GM21390 (cell line): ENCODE results near the gene EXD2.

Experiments
- ATAC-seq: cut with Tn5 transposase; IDR thresholded peaks from one replicate; pipeline ENCODE4 v1.9.1; 2021; ENCODE audit not compliant: unreplicated experiment

The EXD2 gene

DNA sequence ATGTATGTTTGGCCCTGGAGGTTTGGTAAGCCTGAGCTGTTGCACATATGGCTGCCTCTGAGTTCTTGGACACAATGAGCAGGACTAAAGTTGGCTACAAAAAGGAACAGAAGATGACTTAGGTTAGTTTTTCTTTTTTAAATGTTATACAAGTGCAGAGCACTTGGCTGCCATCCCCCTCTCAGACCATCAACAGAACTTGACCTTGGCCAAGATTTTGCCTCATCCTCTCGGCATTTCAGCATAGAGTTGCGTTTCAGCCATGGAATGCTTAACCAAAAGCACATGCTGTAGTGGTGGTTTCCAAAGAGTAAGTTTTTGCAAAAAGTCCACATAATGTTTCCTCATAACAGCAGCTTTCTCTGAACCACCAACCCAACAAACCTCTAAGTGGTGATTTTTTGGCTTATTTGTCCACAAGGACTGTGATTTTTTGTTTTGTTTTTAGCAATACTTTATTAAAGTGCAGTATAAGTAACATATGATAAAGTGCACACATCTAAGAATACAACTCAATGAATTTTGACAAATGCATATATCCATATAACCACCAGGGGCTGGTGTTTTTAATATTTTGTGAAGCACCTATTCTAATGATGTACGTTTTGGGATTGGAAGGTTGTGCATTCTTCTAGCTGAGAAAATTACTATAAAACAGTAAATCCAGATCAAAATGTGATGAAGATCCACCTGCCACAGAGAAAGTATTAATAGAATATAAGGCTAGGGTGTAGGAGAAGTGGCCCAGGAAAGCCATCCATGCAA, 56.6 kb downstream of the EXD2 start:
- no peak for ATAC-seq

DNA sequence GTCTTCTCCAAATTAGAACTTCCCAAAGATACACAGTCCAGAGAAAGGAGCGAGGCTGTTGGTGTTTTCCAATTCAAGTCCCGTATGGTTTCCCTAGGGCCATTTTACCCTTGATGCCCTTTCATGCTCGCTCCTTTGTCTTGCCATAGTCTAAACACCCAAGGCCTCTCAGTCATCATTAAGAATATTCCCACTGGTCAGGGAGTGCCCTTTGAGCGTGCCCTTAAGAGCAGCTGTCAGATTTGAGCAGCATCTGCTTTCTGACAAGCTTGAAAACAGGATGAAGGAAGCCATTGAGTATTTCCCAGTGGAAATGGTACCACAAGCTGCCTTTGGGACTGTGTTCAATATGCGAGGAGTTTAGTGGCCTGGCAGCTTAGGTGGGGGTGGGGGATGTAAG, 58.3 kb downstream of the EXD2 start:
- no peak for ATAC-seq

DNA sequence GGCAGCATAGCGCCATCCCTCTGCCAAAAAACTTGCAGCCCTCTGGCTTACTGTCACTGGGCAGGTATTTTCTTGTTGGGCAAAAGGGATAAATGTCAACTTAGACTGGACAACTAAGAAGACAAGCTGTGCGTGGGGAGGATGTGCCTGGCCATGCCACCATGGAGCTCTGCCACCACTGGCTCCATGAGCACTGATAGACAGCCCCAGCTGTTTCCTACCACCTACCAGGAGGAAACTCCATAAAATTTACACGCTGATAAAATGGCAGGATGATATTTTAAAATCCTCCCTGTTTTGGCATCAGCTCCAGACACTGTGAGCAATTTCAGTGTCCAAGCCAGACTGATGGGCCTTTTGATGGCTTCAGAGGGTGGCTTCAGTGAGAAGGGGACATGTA, 61.6 kb downstream of the EXD2 start:
- no peak for ATAC-seq

DNA sequence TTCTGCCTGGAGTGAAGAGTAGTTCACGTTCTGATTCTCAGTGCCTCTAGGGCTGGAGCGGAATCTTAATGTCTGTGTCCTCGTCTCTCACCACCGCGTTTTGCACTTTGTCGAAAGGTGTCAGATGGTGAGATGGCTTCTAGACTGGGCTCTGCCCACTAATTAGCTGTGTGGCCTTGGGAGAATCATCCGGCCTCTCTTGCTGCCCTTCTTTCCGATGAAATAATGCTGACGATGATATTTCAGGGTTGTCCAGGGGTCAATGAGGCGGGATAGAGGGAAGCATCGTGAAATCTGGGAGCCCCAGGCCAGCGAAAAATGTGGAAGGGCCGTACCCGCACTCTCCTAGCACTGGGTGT, 67.8 kb downstream of the EXD2 start:
- no peak for ATAC-seq

DNA sequence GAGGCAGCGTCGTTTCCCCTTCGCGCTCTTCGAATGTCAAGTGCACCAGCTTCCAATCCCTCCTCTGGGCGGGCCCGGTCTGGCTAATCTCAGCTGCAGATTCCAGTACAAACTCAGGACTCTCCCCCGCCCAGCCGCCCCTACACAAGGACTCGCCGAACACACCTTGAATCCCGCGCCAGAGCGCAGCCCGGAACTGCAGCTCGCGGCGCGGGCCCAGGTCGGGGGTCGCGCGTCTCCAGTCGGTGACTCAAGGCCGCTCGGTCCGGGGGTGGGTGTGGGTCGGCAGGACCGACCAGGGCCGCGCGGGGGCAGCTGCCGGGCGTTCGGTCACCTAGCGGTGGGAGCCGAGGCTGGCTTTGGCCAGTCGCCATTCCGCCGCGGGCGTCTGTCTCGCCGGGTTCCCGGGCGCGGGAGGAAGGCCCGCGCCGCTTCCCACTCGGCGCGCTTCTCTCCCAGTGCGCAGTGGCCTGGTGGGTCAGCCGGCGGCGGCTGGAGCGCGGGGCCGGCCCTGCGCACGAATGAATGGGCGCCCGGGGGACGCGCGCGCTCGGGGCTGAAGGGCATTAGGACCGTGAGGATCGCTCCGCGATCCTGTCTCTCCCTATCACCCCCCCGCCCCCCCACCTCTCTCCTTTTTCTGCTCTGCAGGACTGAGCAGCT, 68.4 kb downstream of the EXD2 start, which contains the start of gene GALNT16:
GALNT16 (plus strand) TSS at position 632 of the 663 bp plus-strand sequence. CDS start 133 bp downstream, outside the sequence.
- ATAC-seq = no peak

DNA sequence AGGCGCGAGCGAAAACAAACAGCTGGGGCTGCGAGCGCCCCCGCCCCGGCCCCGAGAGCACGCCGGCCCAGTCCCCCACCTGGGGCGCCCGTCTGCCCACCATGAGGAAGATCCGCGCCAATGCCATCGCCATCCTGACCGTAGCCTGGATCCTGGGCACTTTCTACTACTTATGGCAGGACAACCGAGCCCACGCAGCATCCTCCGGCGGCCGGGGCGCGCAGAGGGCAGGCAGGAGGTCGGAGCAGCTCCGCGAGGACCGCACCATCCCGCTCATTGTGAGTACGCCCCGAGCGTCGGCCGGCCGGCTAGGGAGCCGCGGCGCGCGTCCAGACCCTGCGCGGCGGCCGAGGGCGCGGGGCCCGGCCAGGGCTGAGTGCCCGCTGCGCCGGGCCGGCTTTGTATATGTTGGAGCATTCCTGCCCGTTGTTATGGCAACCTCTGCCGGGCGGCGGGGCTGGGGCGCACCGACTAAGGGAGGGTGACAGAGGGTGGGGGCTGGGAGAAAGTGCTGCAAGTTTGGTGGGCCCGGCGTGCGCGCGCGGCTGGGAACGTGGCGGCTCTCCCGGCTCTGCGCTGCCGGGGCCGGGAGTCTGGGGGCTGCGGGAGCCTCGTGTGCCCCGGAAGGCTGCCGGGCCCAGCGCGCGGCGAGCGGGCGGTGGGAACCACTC, 69.0 kb downstream of the EXD2 start:
- no peak for ATAC-seq

DNA sequence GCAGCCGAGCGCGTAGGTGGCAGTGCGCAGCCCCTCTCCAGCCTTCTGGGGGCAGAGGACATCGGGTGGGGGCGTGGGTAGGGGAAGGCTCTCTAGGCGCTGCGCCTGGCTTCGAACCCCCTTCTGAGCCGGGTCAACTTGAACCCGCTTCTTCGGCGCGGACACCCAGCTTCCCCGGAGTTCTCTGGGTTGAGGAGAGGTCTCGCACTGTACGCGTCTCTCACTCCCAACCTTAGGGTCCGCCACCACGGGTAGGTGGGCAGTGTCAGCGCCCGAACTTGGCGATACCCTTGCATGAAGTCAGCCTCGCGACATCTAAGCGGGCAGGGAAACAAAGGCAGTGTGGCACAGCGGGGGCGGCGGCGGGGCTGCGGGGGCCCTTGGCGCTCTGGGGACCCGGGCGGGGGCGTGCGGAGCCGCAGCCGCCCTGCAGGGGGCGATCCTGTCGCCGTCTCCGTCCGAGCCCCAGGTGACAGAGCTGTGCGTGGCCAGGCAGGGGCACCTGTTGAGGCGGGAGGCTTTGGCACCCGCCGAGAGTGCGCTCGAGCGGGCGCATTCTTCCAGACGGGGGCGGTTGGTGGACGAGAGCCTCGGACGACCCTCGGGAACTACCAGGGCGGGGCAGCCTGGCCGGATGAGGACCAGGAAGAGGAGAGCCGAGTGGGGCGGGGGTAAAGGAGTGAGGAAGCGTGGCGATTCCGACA, 69.7 kb downstream of the EXD2 start:
- no peak for ATAC-seq

DNA sequence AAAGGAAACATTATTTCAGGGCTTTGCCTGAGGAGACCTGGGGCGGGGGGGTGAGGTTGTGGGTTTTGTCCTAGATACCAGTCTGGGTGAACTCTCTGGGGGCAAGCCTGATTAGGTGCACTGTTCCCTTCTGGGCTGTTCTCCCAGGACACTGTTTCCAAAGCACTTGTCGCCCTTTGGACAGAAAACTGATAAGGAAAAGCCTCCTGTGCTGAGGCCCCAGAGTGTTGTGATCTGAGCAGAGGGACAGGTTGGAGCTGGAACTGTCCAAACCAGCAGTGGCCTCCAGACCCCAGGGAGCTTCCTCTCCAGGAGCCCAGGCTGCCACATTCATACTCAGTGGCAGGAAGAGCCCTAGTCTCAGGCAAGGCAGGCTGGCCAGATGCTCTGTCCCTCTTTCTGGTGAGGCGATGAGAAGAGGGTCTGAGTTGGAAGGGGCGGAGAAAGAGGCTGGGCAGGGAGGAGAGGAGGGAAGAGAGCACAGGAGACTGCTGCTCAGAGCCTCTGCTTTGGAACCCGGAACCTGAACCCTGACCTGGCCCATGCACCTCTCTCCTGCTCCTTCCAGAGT, 70.5 kb downstream of the EXD2 start:
- no peak for ATAC-seq

DNA sequence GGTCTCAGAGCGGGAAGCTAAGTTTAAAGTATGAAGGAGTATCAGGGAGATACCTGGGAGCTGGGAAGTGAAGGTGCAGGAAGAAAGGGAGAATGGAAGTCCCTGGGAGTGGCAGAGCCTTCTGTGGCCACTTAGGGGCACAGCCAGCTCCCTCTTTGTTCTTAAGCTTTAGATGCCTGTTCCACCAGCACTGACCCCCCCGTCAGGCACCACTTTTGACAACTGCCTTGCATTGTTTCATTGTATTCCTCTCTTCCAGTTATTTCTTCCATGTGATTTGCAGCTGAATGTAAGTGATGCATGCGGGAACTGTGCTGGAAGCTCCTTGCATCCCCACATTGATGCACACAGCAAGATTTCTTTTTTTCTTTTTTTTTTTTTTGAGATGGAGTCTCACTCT, 71.2 kb downstream of the EXD2 start:
- no peak for ATAC-seq

DNA sequence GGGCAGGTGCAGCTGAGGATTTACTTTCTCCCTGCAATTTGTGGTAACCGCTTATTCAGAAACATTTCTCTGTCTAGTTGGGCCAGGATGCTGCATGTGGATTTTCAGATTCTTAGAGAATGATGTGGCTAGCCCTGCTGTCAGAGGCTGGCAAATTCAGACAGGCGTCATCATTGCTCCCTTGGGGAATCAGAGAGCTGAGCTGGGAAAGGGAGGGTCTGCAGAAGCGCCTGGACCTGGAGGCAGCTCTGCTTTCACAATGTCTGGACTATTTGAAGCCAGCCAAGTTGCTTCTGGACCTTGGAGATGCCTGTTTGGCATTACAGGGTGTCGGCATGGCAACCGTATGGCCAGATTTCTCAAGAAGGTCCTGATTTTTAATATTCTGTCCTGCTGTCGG, 72.1 kb downstream of the EXD2 start:
- ATAC-seq = no peak

DNA sequence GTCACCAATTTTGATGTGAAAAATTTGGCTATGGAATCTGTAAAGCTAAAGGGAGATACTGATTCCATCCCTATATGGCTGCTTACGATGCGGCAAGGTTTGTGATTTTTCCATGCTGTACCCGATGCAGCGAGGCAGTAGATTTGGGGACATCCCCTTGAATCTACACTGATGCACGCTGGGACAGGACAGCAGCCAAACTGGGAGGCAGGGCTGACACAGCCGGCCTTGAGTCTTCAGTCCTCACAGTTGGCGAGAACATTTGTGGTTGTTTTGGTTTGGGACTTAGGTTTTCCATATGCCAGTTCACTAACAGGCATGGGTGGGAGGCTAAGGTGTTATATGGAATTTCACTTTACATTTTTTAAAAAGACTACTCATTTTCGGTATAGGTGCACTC, 72.5 kb downstream of the EXD2 start:
- ATAC-seq = no peak

DNA sequence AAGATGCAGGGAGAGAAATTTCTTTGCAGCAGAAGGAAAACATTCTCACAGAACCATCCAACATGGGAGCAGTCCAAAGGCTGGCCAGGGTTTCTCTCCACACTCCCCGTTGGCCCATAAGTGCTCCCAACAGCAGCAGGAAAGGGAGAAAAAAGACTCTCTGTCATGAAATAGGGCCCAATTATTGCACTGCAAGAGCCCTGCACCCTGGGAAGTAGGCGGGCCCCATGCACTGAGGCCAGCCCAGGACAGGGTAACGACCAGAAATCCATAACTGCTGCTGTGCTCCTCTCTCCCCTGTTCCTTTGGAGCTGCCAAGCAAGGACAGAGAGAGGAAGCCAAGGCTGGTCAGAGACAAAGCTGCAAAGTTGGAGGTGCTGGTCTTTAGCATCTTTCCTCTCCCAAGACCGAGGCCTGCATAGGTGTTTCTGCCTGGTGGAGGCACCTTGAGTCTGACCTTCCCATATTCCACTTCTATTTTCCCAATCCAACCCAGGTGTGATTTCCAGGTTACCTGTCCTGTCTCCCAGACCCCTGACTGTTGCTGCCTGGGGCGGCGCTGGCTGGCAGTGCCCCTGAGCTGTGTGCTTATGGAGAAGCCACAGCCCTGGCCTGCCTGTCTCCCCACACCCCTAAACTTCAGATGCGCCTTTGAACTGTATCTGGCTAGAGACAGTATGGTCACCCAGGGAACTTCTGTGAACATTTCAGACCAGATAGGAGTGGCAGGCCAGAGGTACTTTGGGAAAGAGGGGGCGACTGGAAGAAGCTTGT, 75.5 kb downstream of the EXD2 start:
- ATAC-seq = no peak

DNA sequence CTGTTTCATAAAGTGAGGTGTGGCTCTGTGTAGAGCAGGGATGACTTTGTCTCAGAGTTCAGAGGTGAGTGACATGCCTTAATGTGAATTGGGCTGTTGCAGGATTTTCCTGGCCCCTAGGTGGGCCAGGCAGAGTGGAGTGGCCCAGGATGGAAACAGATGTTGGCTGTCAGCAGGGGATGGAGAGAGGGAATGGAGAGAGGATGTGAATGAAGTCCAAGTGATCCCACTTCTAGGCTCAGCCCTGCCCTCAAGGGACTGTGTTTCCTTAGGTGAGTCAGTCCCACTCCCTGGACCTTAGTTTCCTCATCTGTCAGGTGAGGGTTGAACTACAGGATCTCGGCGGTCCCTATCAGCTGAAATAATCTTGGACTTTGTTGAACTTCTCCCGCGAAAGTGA, 76.2 kb downstream of the EXD2 start:
- ATAC-seq = no peak

DNA sequence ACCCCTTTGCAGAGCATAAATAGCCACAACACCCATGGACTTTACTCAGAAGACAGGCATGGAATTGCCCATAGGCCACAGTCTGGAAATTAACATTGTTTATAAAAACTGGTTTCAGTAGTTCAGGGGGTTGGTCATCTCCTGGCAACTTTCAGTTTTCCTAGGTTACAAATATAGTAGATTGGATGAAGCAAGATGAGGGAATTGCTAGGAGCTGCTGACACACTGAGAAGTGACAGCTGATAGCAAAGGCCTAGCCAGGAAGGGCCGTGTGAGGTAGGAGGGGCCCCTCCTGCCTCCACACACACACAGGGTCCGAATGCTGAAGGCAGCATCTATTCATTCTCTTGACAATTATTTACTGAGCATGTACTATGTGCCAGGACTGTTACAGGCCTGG, 76.9 kb downstream of the EXD2 start:
- no peak for ATAC-seq

DNA sequence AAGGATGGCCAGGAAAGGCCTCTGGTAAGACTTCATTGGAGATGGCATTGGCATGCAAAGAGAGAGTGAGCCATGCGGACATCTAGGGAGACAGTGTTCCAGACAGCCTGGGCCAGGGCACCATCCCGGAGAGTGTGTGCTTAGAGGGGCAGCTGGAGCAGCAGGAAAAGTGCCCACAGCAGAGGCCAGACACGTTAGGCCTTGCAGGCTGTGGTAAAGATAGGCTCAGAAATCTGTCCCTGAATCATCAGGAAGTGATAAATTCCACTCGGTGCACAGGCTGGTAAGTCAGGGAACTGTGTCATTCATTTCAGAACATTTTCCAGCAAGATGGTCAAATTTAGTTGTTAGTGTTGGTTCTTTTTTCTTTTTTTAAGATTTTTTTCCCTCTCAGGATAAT, 77.5 kb downstream of the EXD2 start:
- no peak for ATAC-seq

DNA sequence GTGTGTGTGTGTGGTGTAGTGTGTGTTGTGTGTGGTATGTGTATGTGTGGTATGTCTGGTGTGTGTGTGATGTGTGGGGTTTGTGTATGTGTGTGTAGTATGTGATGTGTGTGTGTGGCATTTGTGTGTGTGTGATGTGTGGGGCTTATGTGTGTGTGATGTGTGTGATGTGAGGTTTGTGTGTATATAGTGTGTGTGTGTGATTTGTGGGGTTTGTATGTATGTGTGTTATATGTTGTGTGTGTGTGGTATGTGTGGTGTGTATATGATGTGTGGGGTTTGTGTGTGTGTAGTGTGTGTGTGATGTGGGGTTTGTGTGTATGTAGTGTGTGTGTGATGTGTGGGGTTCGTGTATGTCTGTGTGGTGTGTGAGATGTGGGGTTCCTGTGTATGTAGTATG, 78.1 kb downstream of the EXD2 start:
- no peak for ATAC-seq

DNA sequence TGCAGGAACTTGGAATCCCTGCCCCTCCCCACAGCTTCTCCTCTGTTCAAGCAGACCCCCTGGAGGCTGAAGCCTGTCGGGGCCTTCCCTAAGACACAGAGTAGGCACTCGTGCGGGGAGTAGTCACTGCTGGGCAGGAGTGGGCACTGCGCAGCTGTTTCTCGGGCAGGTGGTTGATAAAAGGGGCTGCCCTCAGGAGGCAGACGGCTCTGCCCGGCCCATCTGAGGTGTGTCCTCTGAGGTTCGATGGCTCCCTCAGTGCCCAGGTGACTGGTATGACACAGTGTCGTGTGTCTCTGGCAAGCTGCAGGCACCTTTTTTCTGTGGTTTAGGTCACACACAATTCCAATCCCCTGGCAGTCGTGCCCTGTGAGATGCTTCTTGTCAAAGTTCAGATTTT, 78.8 kb downstream of the EXD2 start:
- no peak for ATAC-seq

DNA sequence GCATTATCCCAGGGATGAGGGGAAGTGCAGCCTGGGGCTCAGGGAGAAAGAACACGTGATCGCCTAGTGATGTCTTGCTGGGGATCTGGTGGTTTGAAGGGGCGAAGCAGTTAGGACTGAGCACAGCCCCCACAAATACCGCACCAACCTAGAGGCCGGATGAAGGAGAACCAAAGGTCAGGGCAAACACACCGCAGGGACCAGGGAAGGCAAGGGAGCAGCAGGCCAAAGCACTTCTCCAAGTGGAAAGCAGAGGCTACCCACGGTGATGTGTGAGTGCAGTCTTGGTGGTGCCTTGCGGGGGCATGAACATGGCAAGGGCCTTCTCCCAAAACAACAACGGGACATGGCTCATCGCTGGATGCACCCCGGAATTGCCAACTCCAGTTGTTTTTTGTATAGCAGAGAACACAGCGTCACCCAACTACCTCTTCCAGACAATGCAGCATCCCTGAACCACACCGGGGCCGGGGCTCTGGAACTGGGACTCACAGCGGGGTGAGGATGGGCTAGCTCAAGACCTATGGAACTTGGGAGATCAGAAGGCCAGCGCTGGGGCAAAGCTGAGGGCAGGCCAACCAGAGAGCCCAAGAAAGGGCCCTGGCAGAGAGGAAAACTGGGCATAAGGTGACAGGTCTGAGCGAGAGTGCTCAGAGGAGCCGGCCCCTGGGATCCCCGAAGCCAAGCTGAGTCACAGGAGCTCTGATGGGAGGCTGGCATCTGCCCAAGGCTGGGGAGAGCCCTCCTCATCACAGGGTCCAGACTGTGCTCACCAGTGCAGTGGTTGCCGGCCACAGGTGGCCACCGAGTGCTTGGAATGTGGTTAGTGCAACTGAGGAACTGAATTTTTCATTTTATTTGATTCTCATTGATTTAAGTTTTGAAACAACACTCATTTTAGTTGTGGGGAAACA, 79.8 kb downstream of the EXD2 start:
- no peak for ATAC-seq

DNA sequence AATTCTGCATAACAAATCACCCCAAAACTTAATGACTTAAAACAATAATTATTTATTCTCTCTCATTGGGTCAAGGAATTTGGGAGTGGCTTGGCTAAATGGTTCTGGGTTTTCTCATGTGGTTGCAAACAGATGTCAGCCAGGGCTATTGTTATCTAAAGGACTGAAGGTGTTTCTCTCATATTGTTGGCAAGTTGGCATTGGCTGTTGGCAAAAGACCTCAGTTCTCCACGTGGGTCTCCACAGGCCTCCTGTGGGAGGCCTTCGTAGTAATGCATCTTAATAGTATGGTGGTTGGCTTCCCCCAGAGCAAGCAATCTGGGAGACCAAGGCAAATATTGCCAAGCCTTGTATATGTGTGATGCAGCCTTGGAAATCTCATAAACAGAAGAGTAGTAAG, 83.0 kb downstream of the EXD2 start:
- ATAC-seq = no peak

DNA sequence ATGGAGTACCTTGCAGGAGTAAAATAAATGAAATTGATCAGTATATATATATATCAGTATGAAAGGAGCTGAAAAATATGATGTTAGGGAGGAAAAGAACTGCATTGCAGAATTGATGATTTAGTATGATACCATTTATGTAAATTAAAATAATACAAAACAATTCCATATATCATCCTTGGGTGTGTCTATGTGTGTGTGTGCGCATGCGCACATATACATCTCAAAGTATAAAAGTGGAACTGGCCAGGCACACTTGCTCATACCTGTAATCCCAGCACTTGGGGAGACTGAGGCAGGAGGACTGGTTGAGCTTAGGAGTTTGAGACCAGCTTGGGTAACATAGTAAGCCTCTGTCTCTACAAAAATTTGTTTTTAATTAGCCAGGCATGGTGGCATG, 84.0 kb downstream of the EXD2 start:
- ATAC-seq = no peak
